SHP77 (cell line): ENCODE data around the gene EIF5AL1.
"Not testable (repeated sequence)": the region's sequence is repeated elsewhere in the genome, so short reads cannot be mapped to it uniquely, and the experiment has no call there.

ENCODE experiments used
- DNase-seq, 2 experiments: peaks; one replicate each; lab custom pipeline; 2025; lab: John Stamatoyannopoulos, UW

The EIF5AL1 gene

GRCh38 chr10:79487296-79488194, 24.8 kb upstream of the EIF5AL1 start:
- peak; percentile 27 to 32 for DNase-seq

GRCh38 chr10:79488336-79488735, 24.0 kb upstream of the EIF5AL1 start:
- no peak for DNase-seq

GRCh38 chr10:79488870-79489269, 23.5 kb upstream of the EIF5AL1 start:
- DNase-seq = no peak

GRCh38 chr10:79490400-79491142, 21.8 kb upstream of the EIF5AL1 start:
- DNase-seq = no peak

GRCh38 chr10:79491143-79491835, 21.0 kb upstream of the EIF5AL1 start:
- no peak for DNase-seq

GRCh38 chr10:79492256-79492655, 20.1 kb upstream of the EIF5AL1 start:
- DNase-seq = no peak

GRCh38 chr10:79492839-79493238, 19.5 kb upstream of the EIF5AL1 start:
- no peak for DNase-seq

- no peak for DNase-seq
Measured at GRCh38 chr10:79493806-79494205, 18.5 kb upstream of the EIF5AL1 start.

- DNase-seq = no peak
Measured at GRCh38 chr10:79494871-79495705, 17.2 kb upstream of the EIF5AL1 start.

GRCh38 chr10:79495791-79496190, 16.5 kb upstream of the EIF5AL1 start:
- no peak for DNase-seq

GRCh38 chr10:79496896-79497295, 15.4 kb upstream of the EIF5AL1 start:
- no peak for DNase-seq

GRCh38 chr10:79498291-79498829, 14.0 kb upstream of the EIF5AL1 start:
- no peak for DNase-seq

GRCh38 chr10:79502561-79503309, 9.6 kb upstream of the EIF5AL1 start:
- DNase-seq = no peak

- not testable (repeated sequence) for DNase-seq
Measured at GRCh38 chr10:79503787-79504186, 8.5 kb upstream of the EIF5AL1 start.

- not testable (repeated sequence) for DNase-seq
Measured at GRCh38 chr10:79504483-79504882, 7.8 kb upstream of the EIF5AL1 start.

- not testable (repeated sequence) for DNase-seq
Measured at GRCh38 chr10:79505328-79505727, 7.0 kb upstream of the EIF5AL1 start.

- no peak for DNase-seq
Measured at GRCh38 chr10:79505829-79506228, 6.5 kb upstream of the EIF5AL1 start.

GRCh38 chr10:79507440-79508167, 4.7 kb upstream of the EIF5AL1 start:
- DNase-seq = no peak

- DNase-seq = not testable (repeated sequence)
Measured at GRCh38 chr10:79508245-79508644, 4.1 kb upstream of the EIF5AL1 start.
